Activated B cell treated with CpG ODN at 0.5 μM for 24 hours (primary cell): Measurements from ENCODE around the gene NBPF9. TPM values are rescaled to one million over a fixed set of nuclear protein-coding genes. Genes with fewer than 3 reads are reported as not detected.
"Not testable (repeated sequence)": the region's sequence is repeated elsewhere in the genome, so short reads cannot be mapped to it uniquely, and the experiment has no call there.

ENCODE experiments used
- ATAC-seq: fragments of 200-7000 bp; cut with Tn5 transposase; one replicate; pipeline ENCODE4 v1.10.0; 2021; ENCODE audit warnings: low read depth, mild to moderate bottlenecking, moderate library complexity
- CTCF ChIA-PET: fragments of 350-600 bp; sonication (Branson Sonifier 250); formaldehyde crosslinking; loops from one replicate; lab custom pipeline; 2021; ENCODE audit warnings: antibody characterized with exemption; lab: Charles Lee
- POLR2A ChIA-PET: fragments of 350-600 bp; sonication (Branson Sonifier 250); formaldehyde crosslinking; loops from one replicate; lab custom pipeline; 2021; ENCODE audit warnings: antibody characterized with exemption; lab: Charles Lee
- DNase-seq: peaks from one replicate; pipeline ENCODE4 v3.0.0; 2022
- H3K27ac Mint-ChIP-seq: one replicate; pipeline ENCODE4 v1.8.0; 2020; ENCODE audit warnings: mixed read lengths
- H3K27me3 Mint-ChIP-seq: one replicate; pipeline ENCODE4 v1.8.0; 2021; ENCODE audit warnings: mixed read lengths
- H3K36me3 Mint-ChIP-seq: one replicate; pipeline ENCODE4 v1.8.0; 2021; ENCODE audit warnings: low read depth, mixed read lengths
- H3K4me1 Mint-ChIP-seq: one replicate; pipeline ENCODE4 v1.8.0; 2021; ENCODE audit warnings: mixed read lengths
- H3K4me3 Mint-ChIP-seq: one replicate; pipeline ENCODE4 v1.8.0; 2020; ENCODE audit warnings: mild to moderate bottlenecking, mixed read lengths
- H3K9me3 Mint-ChIP-seq: one replicate; pipeline ENCODE4 v1.8.0; 2020; ENCODE audit warnings: mixed read lengths
- intact Hi-C: fragments of 100-400 bp; cut with micrococcal nuclease; formaldehyde crosslinking; loops from one replicate; pipeline ENCODE4 v1.15.1; 2024
- total RNA-seq: library from RNA; stranded (reverse); gene quantifications from 2 replicates; pipeline ENCODE4 v1.2.3, GENCODE V29; 2022

NBPF9 gene, protein sequence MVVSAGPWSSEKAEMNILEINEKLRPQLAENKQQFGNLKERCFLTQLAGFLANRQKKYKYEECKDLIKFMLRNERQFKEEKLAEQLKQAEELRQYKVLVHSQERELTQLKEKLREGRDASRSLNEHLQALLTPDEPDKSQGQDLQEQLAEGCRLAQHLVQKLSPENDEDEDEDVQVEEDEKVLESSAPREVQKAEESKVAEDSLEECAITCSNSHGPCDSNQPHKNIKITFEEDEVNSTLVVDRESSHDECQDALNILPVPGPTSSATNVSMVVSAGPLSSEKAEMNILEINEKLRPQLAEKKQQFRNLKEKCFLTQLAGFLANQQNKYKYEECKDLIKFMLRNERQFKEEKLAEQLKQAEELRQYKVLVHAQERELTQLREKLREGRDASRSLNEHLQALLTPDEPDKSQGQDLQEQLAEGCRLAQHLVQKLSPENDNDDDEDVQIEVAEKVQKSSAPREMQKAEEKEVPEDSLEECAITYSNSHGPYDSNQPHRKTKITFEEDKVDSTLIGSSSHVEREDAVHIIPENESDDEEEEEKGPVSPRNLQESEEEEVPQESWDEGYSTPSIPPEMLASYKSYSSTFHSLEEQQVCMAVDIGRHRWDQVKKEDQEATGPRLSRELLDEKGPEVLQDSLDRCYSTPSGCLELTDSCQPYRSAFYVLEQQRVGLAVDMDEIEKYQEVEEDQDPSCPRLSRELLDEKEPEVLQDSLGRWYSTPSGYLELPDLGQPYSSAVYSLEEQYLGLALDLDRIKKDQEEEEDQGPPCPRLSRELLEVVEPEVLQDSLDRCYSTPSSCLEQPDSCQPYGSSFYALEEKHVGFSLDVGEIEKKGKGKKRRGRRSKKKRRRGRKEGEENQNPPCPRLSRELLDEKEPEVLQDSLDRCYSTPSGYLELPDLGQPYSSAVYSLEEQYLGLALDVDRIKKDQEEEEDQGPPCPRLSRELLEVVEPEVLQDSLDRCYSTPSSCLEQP (N-terminal part only)
- total RNA-seq = 20.0 and 25.1 TPM in 2 replicates

DNA sequence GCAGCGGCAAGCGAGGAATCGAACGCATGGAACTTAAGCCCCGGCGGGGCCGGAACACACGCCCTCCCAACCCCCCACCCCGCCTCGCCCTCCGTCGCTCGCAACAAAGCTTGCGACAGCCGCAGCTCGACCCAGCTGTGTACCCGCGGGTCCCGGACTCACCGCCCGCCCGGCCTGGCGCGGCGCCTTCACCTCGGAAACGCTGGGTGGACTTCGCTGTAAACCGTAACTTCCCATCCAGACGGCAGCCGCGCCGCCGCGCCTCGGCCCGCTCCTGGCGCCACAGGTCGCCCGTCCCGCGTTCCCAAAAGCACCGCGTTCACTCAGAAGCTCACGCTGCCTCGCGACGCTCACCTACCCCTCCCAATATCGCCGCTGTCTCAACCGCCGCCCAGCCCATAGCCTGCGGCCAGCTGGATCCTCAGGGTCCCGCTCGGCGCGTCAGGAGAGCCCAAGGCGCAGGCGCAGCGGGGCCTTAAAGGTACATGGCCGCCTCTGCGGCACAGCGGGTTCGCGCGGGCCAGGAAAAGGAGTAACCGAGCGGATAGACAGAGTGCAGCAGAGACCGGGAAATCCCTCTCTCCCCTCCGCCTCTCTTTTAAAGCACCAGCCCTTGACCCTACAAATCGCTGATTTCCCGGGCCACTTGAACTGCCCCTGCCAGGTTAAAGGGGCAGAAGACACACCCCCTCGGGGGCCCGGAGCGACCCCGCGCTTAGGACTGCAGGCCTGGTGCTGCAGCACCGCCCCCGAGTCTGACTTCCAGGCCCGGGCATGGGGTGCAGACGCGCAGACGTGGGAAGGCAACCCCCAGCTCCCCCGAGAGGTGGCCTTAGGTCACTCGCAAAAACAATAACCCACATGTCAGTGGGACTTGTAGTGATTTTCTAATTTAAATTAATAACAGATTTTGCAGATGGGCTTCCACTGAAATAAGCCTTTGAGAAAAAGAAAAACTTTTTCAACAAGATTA, at the start of gene NBPF9:
NBPF9 (minus strand) TSS at position 443 of the 973 bp plus-strand sequence. CDS start 21,412 bp downstream, outside the sequence.
- DNase-seq (peak; percentile 45), ATAC-seq (peak; percentile 93)
- H3K9me3 Mint-ChIP-seq, H3K4me1 Mint-ChIP-seq, CTCF ChIA-PET, intact Hi-C loops, H3K27me3 Mint-ChIP-seq, H3K36me3 Mint-ChIP-seq, POLR2A ChIA-PET: not testable (repeated sequence)
- H3K27ac Mint-ChIP-seq = peak within 1 kb of the TSS; percentile 90
- peak within 1 kb of the TSS; percentile 94 for H3K4me3 Mint-ChIP-seq

DNA sequence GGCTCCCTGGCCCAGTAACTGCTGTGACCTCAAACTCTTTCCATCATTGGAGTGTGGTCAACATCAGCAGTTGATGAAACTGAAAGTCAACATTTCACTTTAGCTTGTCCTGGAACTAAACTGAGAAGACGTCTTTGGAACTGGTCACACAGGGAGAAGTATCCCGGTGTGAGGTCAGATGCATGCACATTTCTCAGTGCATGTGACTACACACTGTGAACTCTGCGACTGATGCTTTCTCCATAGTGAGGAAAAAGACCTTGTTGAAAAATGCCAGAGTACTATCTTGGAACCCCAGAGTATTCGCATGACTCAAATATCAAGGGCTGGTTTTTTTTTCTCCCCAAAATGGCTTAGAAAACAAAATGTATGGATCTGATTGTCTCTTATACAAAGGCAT, 46.6 kb upstream of the NBPF9 start:
- H3K36me3 Mint-ChIP-seq, H3K4me1 Mint-ChIP-seq, DNase-seq, H3K27me3 Mint-ChIP-seq, POLR2A ChIA-PET, H3K27ac Mint-ChIP-seq, ATAC-seq, H3K9me3 Mint-ChIP-seq, intact Hi-C loops, H3K4me3 Mint-ChIP-seq, CTCF ChIA-PET: not testable (repeated sequence)

DNA sequence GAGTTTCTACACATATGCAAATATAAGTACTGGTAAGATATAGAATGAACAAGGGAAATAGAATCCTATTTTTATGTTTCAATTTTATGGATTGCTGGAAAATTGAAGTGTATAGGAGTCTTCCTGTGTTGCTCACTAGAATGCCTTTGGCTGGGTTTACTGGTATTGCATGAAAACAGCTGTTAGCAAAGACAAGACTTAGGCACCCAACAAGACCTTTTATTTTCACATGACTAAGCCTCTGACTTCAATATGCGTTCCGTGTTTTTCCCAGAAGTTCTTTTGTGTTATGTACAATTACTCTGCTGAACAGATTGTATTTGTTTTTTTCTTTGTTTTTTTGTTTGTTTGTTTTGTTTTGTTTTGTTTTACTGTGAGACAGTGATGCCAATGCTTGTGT, 34.2 kb upstream of the NBPF9 start:
- H3K4me1 Mint-ChIP-seq, H3K27me3 Mint-ChIP-seq, H3K36me3 Mint-ChIP-seq, H3K4me3 Mint-ChIP-seq, H3K27ac Mint-ChIP-seq, ATAC-seq, DNase-seq, CTCF ChIA-PET, POLR2A ChIA-PET, H3K9me3 Mint-ChIP-seq, intact Hi-C loops: not testable (repeated sequence)

DNA sequence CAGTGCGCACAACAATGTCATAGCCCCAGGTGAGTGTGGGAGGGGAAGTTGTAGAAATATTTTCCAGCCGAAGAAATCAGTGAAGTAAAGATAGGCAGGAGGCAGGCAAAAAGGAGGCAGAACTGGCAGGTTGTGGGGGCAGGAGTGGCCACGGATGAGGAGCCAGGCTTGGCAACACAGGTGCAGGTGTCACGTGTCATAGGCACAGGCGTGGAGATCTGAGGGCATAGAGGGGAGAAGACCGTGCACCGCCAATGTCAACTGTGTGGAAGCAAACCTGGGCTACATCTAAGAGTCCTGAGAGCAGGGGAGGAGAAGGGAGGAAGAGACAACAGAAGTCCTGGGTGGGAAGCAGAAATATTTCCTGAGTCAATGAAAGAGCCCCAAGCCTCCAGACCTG, 27.6 kb upstream of the NBPF9 start:
- H3K4me1 Mint-ChIP-seq, intact Hi-C loops, H3K36me3 Mint-ChIP-seq, ATAC-seq, DNase-seq, CTCF ChIA-PET, H3K4me3 Mint-ChIP-seq, H3K9me3 Mint-ChIP-seq, H3K27me3 Mint-ChIP-seq, POLR2A ChIA-PET, H3K27ac Mint-ChIP-seq: not testable (repeated sequence)

DNA sequence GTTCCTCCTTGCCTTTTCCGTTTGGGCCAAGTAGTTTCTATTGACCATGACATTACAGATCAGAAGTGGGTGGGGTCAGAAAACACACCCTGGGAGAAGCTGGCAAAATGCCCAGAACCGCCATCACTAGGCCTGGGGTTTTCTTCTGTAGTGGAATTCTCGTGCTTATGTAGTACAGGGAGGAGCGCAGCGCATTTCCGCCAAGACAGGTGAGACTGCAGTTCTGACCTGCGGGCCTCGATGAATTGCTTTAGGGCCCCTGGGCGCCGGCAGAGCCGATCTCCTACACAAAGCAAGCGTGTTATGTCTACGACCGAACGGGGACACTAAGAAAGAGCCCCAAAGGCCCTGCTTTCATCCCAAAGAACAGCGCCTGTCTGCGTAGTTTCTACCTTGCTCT, 25.9 kb upstream of the NBPF9 start:
- CTCF ChIA-PET, H3K4me1 Mint-ChIP-seq, H3K36me3 Mint-ChIP-seq, DNase-seq, POLR2A ChIA-PET, H3K27ac Mint-ChIP-seq, H3K27me3 Mint-ChIP-seq, ATAC-seq, H3K9me3 Mint-ChIP-seq, intact Hi-C loops, H3K4me3 Mint-ChIP-seq: not testable (repeated sequence)

DNA sequence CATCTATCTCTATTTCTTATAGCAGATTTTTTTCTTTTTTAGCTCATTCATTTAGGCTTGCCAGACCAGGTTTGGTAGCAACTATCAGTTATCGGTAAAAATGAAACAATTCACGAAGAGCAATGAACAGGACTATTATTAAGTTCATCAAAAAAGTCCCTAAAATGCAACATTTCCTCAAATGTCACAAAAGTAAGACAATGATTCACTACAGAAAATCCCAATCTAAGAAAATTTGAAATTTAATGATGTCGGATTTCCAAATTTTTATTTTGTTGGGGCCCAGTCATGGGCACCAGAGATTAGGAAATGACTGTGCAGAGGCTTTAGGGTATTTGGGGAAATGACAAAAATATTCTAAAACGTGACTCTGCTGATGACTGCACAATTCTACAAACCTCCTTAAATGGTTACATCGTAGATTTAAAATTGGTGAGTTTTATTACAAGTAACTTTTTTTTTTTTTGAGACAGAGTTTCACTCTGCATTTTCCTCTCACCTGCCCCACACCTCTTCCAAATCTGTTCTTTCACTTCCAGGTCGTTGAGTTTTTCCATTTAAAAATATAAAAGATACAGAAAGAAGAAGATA, 23.3 kb upstream of the NBPF9 start:
- H3K9me3 Mint-ChIP-seq, DNase-seq, H3K36me3 Mint-ChIP-seq, H3K27ac Mint-ChIP-seq, H3K4me3 Mint-ChIP-seq, CTCF ChIA-PET, POLR2A ChIA-PET, H3K27me3 Mint-ChIP-seq, H3K4me1 Mint-ChIP-seq, intact Hi-C loops, ATAC-seq: not testable (repeated sequence)

DNA sequence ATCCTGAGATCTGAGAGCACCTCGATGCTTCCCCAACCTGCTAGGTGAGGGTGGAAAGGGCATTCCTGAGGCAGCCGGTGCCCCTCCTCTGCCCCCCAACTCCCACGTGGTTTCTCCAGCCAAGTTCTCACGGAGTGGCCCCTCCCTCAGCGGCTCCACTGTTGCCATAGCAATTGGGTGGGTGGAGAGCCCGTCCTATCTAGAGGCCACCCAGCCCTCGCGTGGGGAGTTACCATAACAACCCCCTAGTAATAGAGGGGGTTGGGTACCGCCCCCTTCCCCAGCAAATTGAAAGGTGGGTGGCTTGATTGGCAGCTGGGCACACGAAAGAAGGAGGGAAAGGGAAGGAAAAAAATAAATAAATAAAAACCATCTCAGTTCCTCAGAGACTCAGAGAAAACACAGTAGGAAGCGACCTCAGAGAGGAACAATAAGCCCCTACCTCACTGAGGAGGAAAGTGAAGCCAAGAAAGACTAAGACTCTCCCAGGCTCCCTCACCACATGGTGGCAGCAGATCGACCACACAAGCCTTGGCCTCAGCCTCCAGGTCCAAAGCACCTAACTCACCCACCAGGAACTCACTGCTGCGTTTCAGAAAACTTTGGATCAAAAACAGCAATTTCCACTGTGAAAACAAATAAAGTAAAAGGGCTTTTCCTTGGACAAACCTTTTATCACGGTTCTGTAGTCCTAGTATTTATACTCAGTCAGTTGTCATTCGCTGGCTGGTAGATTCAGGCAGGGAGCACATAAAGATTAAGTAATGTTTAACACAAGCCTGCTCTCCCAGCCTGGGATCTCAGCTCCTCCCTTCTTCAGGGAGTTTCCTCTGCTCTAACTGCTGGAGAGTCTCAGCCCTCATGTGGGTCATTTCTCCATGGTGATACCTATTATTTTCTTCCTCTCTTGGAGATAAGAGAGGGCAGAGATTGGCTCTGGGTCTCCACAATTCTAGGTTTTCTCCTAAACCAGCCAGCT, 20.9 kb upstream of the NBPF9 start:
- H3K27ac Mint-ChIP-seq, DNase-seq, H3K9me3 Mint-ChIP-seq, H3K27me3 Mint-ChIP-seq, H3K4me1 Mint-ChIP-seq, POLR2A ChIA-PET, H3K36me3 Mint-ChIP-seq, CTCF ChIA-PET, ATAC-seq, H3K4me3 Mint-ChIP-seq, intact Hi-C loops: not testable (repeated sequence)

DNA sequence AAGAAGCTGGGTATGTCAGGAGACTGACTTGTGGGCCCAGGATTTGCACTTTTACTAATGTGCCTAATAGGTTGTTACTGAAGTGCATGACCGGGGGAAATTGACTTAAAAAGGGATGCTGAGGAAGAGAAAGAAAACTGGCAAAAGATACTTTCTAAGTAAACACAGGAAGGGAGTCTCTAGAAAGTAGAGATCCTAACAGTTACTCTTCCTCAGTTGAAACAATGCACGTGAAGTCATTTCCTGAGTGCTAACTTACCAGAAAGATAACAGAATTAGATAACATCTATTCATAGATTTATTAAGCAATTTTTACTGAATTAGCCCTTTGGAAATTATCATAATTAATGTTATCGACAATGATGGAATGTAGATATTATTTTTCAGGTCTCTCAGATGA, 9.5 kb upstream of the NBPF9 start:
- POLR2A ChIA-PET = not testable (repeated sequence)

DNA sequence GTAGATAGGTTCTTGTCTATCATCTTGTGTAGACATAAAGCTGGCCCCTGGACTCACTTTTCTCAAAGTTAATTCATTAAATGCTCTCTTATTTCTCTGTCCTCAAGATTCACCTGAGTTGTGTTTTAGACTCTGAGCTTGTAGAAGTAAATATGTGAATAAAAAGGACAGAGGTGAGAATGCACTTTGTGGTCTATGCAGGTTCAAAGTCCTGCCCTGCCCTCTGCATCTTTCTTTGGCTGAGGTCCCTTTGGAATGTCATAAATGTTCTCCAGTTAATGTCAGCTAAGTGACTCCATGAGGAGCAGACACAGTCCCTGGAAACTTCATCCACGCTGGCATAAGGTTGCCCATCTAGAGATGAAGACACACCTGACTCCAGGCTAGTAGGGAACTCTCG, 7.0 kb upstream of the NBPF9 start:
- H3K4me1 Mint-ChIP-seq, CTCF ChIA-PET, H3K9me3 Mint-ChIP-seq, H3K27ac Mint-ChIP-seq, intact Hi-C loops, H3K36me3 Mint-ChIP-seq, H3K4me3 Mint-ChIP-seq, POLR2A ChIA-PET, DNase-seq, ATAC-seq, H3K27me3 Mint-ChIP-seq: not testable (repeated sequence)

More for the DNA sequence above, 9.5 kb upstream of the NBPF9 start:
- H3K4me1 Mint-ChIP-seq, H3K27ac Mint-ChIP-seq, H3K4me3 Mint-ChIP-seq, H3K9me3 Mint-ChIP-seq, H3K36me3 Mint-ChIP-seq, DNase-seq, ATAC-seq, intact Hi-C loops, H3K27me3 Mint-ChIP-seq, CTCF ChIA-PET: not testable (repeated sequence)

DNA sequence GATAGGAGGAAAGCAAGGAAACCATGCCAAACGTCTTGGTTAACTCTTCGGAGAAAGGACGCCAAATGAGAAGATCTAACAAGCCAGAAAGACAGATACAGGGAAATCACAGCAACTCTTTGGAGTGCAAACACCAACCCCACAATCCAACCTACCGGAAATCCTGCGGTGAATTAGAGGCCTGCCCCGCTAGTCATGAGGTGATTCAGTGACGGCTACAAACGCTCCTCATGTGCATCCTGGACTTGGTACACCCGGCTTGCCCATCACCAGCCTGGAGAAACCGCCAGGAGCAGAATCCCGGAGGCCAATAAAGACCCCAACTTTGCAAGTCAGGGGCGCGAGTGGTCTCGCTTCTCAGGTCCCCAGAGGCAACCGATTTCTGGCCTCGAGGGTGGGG, 777 bp downstream of the NBPF9 start:
- H3K27me3 Mint-ChIP-seq, intact Hi-C loops, H3K36me3 Mint-ChIP-seq, H3K4me1 Mint-ChIP-seq, DNase-seq, CTCF ChIA-PET, H3K9me3 Mint-ChIP-seq, POLR2A ChIA-PET: not testable (repeated sequence)
- Mint-ChIP-seq H3K4me3 (peak overlapping the region; percentile 68), H3K27ac (peak overlapping the region; percentile 56)
- peak; percentile 40 for ATAC-seq
